Tibial nerve (tissue), 3 donors: ENCODE results near the gene KSR2.

Experiments used
- CTCF ChIP-seq, 5 experiments: fragments of 200-600 bp in 3 of 5; fragments of 450-650 bp in 2 of 5; sonication (generic) in 3 of 5; IDR thresholded peaks; one replicate each; pipeline ENCODE4 v1.5.1; 2016 to 2019; ENCODE audit warnings: antibody characterized with exemption in 5 of 5, mild to moderate bottlenecking in 3 of 5, moderate library complexity in 2 of 5
- POLR2A ChIP-seq, 2 donors: fragments of 450-650 bp; IDR thresholded peaks; one replicate each; pipeline ENCODE4 v1.6.1; 2017; ENCODE audit warnings: antibody characterized with exemption in 2 of 2, mild to moderate bottlenecking in 2 of 2, moderate library complexity in 2 of 2

- no peak for TF ChIP-seq CTCF (IDR thresholded peaks at IDR 0.05)
- no peak for TF ChIP-seq POLR2A (IDR thresholded peaks at IDR 0.05)
Observed at GRCh38 chr12:117878605-117879004, 90.2 kb downstream of the KSR2 start.
